OCI-M2 (cell line): Measurements from ENCODE around the gene FGF8.

Experiments
- DNase-seq: peaks from one replicate; lab custom pipeline; 2025; ENCODE audit not compliant: unreplicated experiment; lab: John Stamatoyannopoulos, UW

FGF8 gene

DNA sequence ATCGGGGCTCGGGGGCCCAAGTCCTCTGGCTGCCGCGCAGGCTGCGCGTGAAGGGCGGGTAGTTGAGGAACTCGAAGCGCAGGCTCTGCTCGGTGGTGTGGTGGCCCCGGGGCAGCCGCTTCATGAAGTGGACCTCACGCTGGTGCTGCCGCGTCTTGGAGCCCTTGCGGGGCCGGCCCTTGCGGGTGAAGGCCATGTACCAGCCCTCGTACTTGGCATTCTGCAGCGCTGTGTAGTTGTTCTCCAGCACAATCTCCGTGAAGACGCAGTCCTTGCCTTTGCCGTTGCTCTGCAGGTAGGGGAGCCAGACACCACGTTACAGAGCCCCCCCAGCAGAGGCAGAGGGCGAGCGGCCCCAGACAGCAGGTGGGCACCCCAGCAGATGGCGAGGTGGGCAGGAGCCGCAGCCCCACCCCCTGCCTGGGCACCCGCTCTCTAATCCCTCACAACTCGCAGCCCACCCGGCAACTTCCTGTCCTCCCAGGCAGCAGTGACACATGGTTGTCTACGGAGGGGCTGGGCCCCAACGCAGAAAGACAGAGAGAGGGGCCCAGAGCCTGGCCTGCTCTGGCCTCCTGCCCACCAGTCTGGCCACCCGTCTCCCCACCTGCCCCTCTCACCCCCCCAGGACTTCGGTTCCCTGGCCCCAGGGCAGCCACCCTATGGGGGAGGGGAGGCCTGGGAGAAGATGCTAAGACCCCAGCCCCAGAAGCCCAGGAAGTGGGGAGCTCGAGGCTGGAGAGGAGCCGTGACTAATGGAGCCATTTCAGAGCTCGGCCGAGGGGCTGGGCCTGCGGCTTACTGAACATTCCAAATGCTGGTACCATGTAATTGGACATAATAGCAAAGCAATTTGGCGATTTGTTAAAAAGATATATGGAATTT, 5.3 kb downstream of the FGF8 start:
- DNase-seq, result no peak

DNA sequence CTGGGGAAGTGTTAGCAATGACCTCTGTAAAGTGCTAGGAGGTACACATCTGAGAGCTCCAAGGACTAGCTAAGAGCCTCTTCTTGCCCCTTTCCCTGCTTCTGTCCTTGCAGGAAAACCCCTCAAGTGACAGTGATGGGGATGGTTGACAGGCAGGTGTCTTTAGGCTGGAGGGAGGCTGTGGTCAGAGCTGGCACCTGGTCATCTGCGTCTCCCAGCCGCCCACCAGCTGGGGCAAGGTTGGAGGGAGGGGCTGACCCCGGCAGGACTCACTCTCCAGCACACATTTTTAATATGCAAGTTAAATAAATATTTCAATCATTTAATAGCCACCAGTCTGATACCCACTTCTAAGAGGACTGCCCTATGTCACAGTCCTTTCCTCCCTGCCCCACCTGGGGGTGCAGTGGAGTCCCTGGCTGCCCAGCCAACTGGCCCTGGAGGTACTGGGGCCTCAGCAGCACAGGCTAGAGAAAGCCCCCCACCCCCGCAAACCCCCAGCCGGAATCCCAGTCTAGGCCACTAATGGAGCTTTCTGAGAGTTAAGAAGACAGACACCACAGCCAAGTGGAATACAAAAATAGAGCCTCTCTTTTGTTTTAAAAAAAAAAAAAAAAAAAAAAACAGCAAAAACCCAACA, 6.3 kb downstream of the FGF8 start:
- no peak for DNase-seq

DNA sequence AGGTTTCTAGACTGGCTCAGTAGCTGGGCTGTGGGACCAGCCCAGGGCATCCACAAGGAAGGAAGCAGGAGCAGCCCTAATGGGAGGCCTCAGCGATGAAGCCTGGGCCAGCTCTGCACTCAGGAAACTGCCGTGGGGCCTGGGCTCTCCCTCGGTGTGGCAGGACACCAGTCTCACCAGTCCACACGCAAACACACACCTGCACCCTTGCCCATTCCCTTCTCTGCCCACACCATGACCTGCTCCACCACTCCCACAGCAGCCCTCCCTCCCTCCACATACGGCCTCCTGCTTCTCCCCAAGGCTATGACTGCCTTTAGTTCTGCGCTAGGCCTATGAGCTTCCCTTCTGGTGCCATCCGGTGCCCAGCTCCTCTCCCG, 7.1 kb downstream of the FGF8 start:
- no peak for DNase-seq

DNA sequence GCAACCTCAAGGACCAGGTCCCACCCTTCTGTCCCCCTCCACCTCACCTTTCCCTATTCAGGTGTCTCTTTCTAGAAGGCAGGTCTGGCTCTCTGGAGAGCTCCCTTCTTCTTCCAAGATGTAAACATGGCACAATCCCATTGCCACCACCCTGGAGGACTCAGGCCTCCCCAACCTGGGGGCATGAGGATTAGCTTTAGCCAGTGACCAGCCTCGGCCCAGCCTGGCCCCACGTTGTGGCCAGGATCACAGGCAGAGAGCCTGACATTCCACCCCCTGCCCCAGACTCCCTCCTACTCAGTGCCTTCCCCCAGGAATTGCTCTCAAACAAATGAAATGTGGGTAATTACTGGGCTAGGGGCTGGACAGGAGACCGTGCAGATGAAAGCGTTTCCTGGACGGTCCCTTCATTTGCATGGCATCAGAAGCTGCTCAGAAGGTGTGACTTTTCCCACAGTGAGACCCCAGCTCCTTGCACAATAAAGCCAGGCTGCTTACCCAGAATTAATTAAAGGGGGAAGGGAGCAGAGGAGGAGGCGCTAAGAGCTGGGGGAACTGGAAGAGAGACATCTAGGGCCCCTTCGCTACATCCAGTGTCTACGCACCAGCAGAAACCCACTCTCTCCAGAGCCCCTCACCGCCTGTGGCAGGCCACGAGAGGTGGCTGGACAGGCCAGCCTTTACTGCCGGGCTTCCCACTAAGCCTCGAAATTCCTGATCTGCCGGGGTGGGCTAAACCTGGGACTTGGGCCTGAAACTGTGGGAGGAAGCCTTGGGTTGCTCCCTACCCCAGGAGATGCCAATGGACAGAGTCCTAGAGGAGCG, 7.7 kb downstream of the FGF8 start:
- DNase-seq, result no peak

DNA sequence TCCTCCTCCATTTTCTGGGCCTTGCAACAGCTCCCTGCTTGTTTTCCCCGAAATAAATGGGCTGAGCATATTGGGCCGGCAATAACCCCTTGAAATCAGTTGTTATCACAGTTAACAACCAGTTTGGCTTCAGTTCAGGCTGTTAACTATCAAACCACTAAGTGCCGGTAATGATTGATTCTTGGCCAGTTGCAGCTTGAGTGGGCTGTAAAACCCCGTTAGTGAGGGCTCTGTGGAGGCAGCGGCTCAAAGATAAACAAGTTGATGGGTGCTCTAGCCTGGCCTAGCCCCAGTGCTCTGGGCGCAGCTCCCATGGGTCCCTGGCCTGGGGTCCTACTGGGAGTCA, 8.3 kb downstream of the FGF8 start:
- DNase-seq, result no peak

DNA sequence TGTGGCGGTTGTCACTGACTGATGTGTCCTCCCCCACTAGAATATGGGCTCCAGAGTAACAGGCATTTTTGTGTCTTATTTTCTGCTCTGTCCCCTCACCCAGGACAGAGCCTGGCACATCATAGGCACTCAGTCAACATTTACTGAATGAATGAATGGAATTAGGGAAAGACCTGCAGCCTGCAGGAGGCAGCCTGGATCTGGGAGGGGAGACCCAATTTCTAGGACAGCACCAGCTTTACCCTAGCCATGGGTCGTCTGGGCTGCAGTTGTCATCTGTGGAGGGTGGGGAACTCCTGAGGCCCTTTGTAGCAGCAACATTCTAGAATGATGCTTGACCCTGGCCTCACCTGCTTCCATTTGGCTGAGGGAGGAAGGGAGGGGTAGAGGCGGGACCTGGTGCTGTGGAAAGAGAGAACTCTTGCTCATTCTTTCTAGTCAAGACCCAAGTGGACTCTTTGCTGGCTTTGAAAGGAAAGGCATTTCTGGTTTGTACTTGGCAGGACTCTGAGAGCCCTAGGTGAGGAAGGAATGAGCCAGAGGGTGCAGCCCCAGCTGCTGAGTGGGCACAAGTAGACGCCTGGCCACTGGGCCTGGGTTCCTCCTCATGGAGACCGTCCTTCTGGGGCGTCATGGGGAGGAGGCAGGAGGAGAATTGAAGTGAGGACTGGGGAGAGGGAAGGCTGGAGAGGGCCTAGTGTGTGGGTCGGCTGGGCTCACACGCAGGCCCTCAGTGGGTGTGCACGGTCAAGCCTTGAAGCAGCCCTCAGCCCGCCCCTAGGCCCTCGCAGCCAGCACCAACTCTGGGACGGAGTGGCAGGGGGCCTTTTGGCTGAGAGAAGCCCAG, 8.9 kb downstream of the FGF8 start:
- DNase-seq, result no peak

DNA sequence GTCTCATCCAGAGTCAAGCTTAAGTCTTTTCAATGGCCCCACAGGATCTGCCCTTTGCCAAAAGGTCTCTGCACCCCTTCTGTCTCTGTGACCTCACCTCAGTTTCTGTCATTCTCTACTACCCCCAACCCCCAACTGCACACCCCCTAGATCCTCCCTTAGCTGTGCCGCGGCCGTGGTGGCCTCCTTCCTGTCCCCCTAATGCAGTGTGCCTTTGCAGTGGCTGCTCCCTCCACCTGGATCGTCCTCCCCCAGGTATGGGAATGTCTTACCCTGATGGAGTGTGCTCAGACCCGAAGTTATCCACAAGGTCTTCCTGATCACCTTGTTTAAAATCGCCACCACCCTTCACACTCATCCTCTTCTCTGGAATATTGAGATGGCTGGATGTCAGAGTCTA, 9.6 kb downstream of the FGF8 start:
- DNase-seq, result no peak

DNA sequence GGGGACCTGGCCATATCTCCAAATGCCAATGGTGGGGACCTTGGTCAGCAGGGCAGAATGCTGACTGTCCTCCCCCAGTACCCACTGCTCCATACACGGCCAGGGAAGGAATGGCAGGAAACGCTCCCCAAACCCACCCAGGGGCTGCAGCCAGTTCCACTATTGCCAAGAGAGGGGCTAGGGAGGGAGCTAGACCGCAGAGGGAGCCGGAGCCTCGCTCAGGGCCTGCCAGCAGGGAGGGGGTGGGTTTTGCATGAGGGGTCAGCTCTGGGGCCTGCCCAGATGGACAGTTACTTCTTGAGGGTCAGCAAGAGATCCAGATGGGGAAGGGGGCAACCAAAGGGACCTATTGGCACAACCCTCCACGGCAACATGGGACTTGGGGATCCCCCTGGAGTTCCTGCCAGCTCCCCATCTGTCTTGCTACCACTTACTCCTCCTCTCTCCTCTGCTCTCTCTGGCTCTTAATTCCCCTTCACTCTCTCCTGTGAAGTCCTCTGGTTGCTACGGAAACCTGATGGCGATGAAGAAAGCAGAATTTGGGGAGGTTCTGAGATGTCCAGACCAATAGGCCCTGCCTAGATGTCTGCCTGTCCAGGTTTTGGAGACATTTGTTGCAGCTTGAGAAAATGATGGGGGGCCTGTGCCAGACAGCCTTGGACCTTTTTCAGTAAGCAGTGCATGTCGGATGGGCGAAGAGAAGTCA, 12.6 kb downstream of the FGF8 start:
- DNase-seq, result no peak

DNA sequence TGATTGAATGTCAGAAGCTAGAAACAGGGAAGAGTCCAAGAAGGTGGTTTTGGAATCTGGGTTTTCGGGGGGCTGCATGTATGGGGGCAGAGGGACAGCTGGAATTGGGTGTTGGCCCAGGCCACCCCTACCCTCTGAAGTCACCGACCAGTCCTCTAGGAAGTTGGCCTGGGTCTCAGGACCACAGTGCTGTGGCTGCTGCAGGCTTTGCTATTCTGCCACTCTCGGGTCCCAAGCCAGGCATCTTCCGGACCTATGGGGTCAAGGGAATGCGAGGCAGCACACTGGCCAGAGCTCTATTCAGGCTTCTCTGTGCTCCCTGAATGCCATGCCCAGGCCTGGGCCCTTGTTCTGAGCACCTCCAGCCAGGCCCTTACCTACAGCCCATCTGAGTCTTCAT, 13.2 kb downstream of the FGF8 start:
- no peak for DNase-seq

DNA sequence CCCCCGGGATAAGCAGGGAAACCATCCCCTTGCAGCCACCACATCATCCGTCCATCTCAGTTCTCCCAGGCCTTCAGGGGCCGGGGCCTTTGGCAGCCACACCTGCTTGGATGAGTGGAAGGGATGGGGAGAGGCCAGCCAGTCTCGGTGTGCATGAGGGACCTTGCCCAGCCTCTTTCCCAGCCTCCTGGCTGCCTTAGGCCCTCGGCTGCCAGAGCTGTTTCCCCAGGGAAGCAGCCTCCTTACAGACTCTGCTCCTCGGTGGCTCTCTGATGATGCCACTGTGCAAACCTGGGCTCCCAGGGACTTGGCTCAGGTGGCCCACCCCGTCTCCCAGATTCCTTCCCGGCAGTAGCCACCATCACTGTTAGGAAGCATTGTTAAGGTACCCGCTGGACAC, 14.7 kb downstream of the FGF8 start:
- no peak for DNase-seq

DNA sequence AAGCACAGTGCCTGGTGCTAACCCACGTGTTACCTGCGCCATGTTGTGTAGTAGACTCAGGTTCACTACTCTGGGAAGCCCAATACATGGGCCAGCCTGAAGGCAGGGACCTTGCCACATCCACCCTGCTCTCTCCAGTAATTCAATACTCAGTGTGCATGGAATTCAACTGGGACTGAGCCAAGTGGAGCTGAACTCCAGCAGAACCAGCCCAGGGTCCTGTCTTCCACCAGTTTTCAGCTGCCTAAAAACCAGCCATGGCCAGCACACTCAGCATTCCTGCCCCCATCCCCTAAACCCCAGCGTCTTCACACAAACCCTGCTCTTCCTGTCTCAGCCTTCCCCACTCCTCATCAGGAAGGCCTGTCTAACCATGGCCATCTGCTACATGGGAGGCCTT, 15.4 kb downstream of the FGF8 start:
- DNase-seq, result no peak

DNA sequence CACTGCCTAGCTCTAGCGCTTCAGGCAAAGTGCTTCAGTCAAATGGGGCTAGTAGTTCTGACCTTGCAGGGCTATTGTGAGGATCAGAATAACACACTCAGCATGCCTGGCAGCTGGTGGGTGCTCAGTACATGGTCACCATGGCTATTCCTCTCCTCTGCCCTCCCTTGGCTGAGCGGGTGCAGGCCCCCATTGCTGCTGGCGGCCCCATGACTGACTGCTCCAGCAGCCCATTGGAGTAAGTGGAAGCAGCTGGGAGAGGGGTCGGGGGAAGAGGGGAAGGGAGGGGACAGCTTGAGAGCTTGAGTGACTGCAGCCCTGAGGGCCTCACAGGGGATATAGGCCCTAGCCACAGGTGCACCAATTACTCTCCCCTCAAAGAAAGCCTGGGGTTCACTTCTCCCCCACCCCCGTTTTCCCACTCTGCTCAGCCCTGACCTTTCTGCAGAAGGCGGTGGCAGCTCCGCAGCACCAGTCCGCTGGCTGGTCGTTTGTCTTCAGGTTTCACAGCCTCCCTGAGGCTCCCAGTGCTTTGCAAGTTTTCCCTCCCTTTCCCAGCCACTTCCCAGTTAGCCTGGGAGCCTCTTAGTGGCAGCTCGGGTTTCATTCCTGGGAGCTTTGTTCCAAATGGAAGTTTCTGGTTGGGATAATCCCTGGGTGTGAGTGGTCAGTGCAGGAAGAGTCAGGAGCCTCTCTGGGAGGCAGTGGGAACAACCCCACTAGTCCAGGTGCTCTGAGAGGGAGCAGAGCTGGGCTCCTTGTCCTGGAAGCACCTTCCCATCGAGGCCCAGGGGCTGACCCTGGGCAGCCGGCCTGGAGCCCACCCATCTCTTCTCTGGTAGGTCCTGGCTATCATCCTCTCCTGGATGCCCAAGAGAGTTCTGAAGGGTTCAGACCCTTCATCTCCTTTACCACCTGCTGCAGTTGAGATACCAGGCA, 16.3 kb downstream of the FGF8 start:
- no peak for DNase-seq

DNA sequence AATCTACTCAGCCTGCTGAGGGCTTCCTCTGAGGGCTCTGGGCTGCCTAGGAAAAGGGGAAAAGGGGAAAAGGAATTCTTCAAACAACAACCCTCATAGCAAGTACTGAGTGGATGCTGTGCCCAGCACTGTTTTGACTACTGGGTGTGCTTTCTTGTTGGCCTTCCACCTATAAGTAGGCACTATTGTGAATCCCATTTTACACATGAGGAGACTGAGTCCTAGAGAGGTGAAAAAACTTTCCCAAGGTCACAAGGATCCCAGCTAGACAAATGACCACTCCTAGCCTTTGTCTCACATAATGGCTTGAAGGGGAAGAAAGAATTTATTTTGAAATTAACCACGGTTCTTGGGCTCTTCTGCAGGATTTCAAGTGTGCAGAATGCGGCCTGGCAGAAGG, 17.1 kb downstream of the FGF8 start:
- no peak for DNase-seq

DNA sequence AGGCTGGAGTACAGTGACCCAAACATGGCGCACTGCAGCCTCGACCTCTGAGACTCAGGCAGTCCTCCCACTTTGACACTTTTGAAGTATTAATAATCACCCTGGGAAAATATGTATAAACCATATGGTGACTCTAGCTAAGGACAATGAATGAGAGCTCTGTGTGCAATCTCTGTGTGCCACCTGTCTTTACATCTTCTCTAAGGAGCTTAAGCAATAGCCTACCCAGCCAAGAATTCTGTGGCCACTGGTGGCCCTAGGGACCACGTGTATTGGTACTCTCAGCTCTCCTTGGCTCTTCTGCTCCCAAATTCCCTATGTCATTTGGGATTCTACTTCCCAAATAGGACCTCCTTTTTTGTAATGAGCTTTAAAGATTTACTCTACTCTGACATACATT, 23.7 kb downstream of the FGF8 start:
- no peak for DNase-seq

DNA sequence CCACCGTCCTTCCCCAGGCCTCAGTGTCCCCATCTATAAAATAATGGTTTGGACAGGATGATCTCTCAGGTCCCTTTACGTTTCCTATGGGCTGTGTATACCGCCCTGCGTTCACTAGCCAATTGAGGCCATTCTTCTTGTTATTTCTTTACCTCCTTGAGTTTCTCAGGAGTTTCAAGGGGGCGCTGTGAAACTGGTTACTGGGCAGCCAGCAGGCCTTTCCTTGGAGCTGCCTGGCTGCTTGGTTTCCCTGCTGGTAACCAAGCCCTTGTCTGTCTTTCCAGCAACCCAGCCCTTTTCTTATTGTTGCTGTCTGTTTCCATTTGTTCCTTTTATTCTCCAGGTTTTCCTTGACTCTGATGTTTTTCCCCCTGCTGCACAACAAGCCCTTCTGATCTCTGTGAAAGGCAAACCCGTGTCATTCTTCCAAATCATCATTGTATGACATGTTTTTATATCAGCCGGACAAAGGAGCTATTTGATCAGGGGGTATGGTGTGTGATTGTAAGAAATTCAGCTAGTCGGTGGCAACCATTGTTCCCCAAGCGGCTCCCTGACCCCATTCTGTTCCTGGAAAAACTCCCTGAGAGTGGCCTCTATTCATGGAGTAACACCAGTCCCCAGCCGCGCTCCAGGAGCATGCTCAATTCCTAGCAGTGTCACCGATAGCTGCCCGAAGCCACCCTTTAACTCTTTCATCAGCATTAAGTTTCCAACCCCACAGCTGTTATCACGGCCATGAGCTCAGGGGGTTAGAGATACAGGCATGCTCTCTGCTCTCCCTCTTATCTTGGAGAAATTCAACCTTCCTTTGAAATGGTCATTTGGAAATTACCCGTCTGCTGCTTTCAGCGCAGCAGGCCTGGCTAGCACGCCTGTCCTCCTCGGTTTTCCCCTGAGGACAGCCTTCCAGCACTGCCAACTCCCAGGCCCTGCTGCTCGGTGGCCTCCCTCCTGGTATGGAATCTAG, 26.6 kb downstream of the FGF8 start:
- DNase-seq, result peak; percentile 69

DNA sequence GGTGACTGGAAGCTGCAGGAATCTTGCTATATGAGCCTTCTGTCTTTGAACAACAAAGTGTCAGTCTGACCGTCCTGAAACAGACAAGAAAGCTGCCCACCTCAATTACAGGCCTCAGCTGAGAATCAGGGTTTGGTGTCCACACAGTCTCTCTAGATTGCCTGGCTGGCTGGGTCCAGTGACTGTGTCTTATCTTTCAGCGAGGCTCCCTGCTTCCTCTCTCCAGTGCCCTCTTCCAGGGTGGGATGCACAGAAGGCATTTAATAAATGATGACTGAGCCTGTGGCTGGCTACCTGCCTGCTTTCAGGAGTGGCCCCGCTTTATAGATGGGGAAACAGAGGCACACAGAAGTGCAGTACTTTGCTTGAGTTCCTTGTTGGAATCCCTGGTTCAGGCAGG, 27.4 kb downstream of the FGF8 start:
- DNase-seq, result no peak

DNA sequence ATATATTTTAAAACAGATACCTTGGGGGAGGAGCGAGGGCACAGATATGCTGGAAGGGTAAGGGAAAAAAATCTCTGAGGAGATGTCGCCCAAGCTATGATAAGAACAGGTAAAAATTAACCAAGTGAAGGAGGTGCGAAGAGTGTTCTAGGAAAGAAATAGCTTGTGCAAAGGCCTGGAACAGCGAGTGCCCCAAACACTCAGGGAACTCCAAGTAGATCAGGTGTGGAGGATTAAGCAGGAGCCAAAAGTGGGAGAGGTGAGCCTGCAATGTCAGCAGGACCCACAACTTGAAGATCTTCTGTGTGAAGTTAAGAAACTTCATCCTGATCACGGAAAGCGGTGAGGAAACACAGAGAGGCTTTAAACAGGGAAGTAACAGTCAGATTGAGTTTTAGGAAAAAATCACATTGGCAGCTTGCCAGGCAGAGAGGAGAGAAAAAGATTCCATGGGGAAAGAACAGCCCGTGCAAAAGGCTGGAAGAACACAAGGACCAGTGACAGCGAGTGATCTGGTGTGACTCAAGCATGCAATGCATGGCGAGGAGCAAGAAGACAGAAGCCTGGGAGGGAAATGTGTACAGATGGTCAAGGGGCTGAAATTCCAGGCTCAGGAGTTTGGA, 30.7 kb downstream of the FGF8 start:
- DNase-seq, result no peak

DNA sequence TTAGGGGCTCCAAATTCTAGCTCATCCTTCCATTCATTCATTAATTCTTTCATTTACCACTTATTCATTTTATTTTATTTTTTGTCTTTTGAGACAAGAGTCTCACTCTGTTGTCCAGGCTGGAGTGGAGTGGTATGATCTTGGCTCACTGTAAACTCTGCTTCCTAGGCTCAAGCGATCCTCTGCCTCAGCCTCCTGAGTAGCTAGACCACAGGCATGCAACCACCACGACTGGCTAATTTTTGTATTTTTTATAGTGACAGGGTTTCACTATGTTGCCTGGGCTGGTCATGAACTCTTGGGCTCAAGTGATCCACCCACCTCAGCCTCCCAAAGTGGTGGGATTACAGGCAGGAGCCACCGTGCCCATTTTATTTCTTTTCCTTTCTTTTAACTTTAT, 31.6 kb downstream of the FGF8 start:
- no peak for DNase-seq
